Measurements from ENCODE around the gene JHY. TPM values are rescaled to one million over a fixed set of nuclear protein-coding genes. Genes with fewer than 3 reads are reported as not detected.

The JHY gene
- total and polyA plus RNA-seq, 10 donors: 1.0 to 5.6 (median 4.4) TPM

- H3K27me3 ChIP-seq (replicated peaks in 1 of 7): peaks cover 11 to 100% (median 92%) of the 10 kb centered on the region in 7 donors
- H3K4me3 ChIP-seq: peak overlapping the region in 6 of 8 donors; percentile 1 to 47 (median 20)
- TF ChIP-seq CTCF (IDR thresholded peaks at IDR 0.05 in 8 of 11, conservative IDR thresholded peaks at IDR 0.05 in 3 of 11) (no peak), POLR2AphosphoS5 (IDR thresholded peaks at IDR 0.05) (no peak), POLR2A (IDR thresholded peaks at IDR 0.05) (no peak)
- no peak overlapping the region for H3K27ac ChIP-seq
- no peak for DNase-seq
- intact Hi-C loops (cut with DNase I; ENCODE audit: low total_unique reads): no loop called here
- no peaks in the 10 kb centered on the region for H3K36me3 ChIP-seq
- no peaks in the 10 kb centered on the region for H3K9me3 ChIP-seq
- peaks cover 7 to 38% (median 20%) of the 10 kb centered on the region in 6 donors for H3K4me1 ChIP-seq
- WGBS, 5 donors: 6 to 9% (median 7%) methylated on average over 31 to 50 of the region's 50 CpGs
These were observed 95.1 kb downstream of the JHY start for GRCh38 chr11:122977470-122978298.

GRCh38 chr11:122978299-122978620 lies 95.7 kb downstream of the JHY start:
- TF ChIP-seq POLR2AphosphoS5 (IDR thresholded peaks at IDR 0.05) (no peak), POLR2A (IDR thresholded peaks at IDR 0.05) (no peak), CTCF (IDR thresholded peaks at IDR 0.05 in 8 of 11, conservative IDR thresholded peaks at IDR 0.05 in 3 of 11) (no peak)
- Histone ChIP-seq H3K27ac (no peak overlapping the region), H3K27me3 (replicated peaks in 1 of 7) (peaks cover 11 to 100% (median 98%) of the 10 kb centered on the region in 7 donors), H3K4me1 (peaks cover 7 to 40% (median 20%) of the 10 kb centered on the region in 6 donors), H3K36me3 (no peaks in the 10 kb centered on the region), H3K4me3 (no peak overlapping the region), H3K9me3 (no peaks in the 10 kb centered on the region)
- intact Hi-C loops (cut with DNase I; ENCODE audit: low total_unique reads): no loop called here
- 12 to 17% (median 13%) methylated on average over 7 of the region's 7 CpGs for WGBS, 5 donors
- no peak for DNase-seq

GRCh38 chr11:122979103-122979814 lies 96.7 kb downstream of the JHY start:
- H3K27me3 ChIP-seq (replicated peaks in 1 of 7): peaks cover 11 to 100% (median 99%) of the 10 kb centered on the region in 7 donors
- no peak for DNase-seq
- no peak for TF ChIP-seq CTCF (IDR thresholded peaks at IDR 0.05 in 8 of 11, conservative IDR thresholded peaks at IDR 0.05 in 3 of 11)
- TF ChIP-seq POLR2AphosphoS5 (IDR thresholded peaks at IDR 0.05): no peak
- TF ChIP-seq POLR2A (IDR thresholded peaks at IDR 0.05): no peak
- intact Hi-C loops (cut with DNase I; ENCODE audit: low total_unique reads): no loop called here
- no peaks in the 10 kb centered on the region for H3K36me3 ChIP-seq
- no peak overlapping the region for H3K27ac ChIP-seq
- no peak overlapping the region for H3K4me3 ChIP-seq
- 7 to 16% (median 11%) methylated on average over 33 to 44 of the region's 44 CpGs for WGBS, 5 donors
- H3K4me1 ChIP-seq: peaks cover 14 to 50% (median 29%) of the 10 kb centered on the region in 6 donors
- H3K9me3 ChIP-seq: no peaks in the 10 kb centered on the region

Data from spleen (tissue), 11 donors.